Stimulated activated CD4-positive, alpha-beta T cell treated with anti-CD3 and anti-CD28 coated beads, Interleukin-1b, Interleukin-23, amount 100 ng/mL, for 1 hour (primary cell): ENCODE data around the gene RPUSD3.
"Not testable (repeated sequence)": the region's sequence is repeated elsewhere in the genome, so short reads cannot be mapped to it uniquely, and the experiment has no call there.

Source experiments
- DNase-seq, 2 donors: peaks; one replicate each; pipeline ENCODE4 v3.0.0-alpha.2; 2020; ENCODE audit warnings: low read depth in 2 of 2

Gene RPUSD3

GRCh38 chr3:9843715-9844438, at the start of gene RPUSD3:
TSS of gene RPUSD3 (minus strand) at chr3:9844008. CDS start at chr3:9843990, 18 bp downstream.
- DNase-seq, result peak; percentile 87 to 97

- DNase-seq, result no peak
Measured at GRCh38 chr3:9891072-9891622, 47.3 kb upstream of the RPUSD3 start.

GRCh38 chr3:9890249-9891071, 46.7 kb upstream of the RPUSD3 start, which contains the start of gene JAGN1:
TSS of gene JAGN1 (plus strand) at chr3:9890610. CDS start at chr3:9890723, 113 bp downstream.
- DNase-seq, result peak; percentile 79 to 91

GRCh38 chr3:9889405-9889804, 45.6 kb upstream of the RPUSD3 start:
- DNase-seq, result no peak

- DNase-seq, result no peak
Measured at GRCh38 chr3:9888540-9888939, 44.7 kb upstream of the RPUSD3 start.

GRCh38 chr3:9887480-9887879, 43.7 kb upstream of the RPUSD3 start:
- no peak for DNase-seq

GRCh38 chr3:9886328-9886727, 42.5 kb upstream of the RPUSD3 start:
- DNase-seq, result no peak

- DNase-seq, result no peak
Measured at GRCh38 chr3:9884555-9885165, 40.9 kb upstream of the RPUSD3 start.

GRCh38 chr3:9883706-9884554, 40.1 kb upstream of the RPUSD3 start:
- no peak for DNase-seq

- no peak for DNase-seq
Measured at GRCh38 chr3:9881441-9881840, 37.6 kb upstream of the RPUSD3 start.

GRCh38 chr3:9879830-9880549, 36.2 kb upstream of the RPUSD3 start, which contains the start of gene CIDEC:
TSS of gene CIDEC (minus strand) at chr3:9880253. CDS start at chr3:9878486, 1,767 bp downstream.
- DNase-seq, result no peak

GRCh38 chr3:9878700-9879099, 34.9 kb upstream of the RPUSD3 start:
- no peak for DNase-seq

- no peak for DNase-seq
Measured at GRCh38 chr3:9876991-9877390, 33.2 kb upstream of the RPUSD3 start.

GRCh38 chr3:9876255-9876654, 32.4 kb upstream of the RPUSD3 start:
- DNase-seq, result not testable (repeated sequence)

GRCh38 chr3:9875448-9875847, 31.6 kb upstream of the RPUSD3 start:
- no peak for DNase-seq

- DNase-seq, result not testable (repeated sequence)
Measured at GRCh38 chr3:9872067-9872466, 28.3 kb upstream of the RPUSD3 start.

- DNase-seq, result no peak
Measured at GRCh38 chr3:9870978-9871377, 27.2 kb upstream of the RPUSD3 start.

GRCh38 chr3:9869955-9870354, 26.1 kb upstream of the RPUSD3 start:
- DNase-seq, result no peak

GRCh38 chr3:9867106-9867505, 23.3 kb upstream of the RPUSD3 start:
- no peak for DNase-seq

GRCh38 chr3:9866639-9867038, 22.8 kb upstream of the RPUSD3 start:
- DNase-seq, result no peak
